ENCODE measurements around the gene FARP2. TPM values are rescaled to one million over a fixed set of nuclear protein-coding genes. Genes with fewer than 3 reads are reported as not detected.

The FARP2 gene
- total RNA-seq, 1 donor from 2014 or later = 67.7 TPM

GRCh38 chr2:241530571-241530970 is 174.5 kb downstream of the FARP2 start:
- TF ChIP-seq CTCF (IDR thresholded peaks at IDR 0.05; ENCODE audit: partially characterized antibody, unreplicated experiment) = no peak
- Mint-ChIP-seq H3K27me3 (ENCODE audit: unreplicated experiment) (peaks cover 4% of the 10 kb centered on the region), H3K9me3 (ENCODE audit: unreplicated experiment) (no peaks in the 10 kb centered on the region), H3K27ac (ENCODE audit: unreplicated experiment) (no peak overlapping the region), H3K36me3 (ENCODE audit: unreplicated experiment) (peaks cover 6% of the 10 kb centered on the region), H3K4me3 (ENCODE audit: unreplicated experiment) (no peak overlapping the region), H3K4me1 (ENCODE audit: low read depth, unreplicated experiment) (no peaks in the 10 kb centered on the region)
- no peak for DNase-seq

- Mint-ChIP-seq H3K4me1 (ENCODE audit: low read depth, unreplicated experiment) (no peaks in the 10 kb centered on the region), H3K27ac (ENCODE audit: unreplicated experiment) (no peak overlapping the region), H3K4me3 (ENCODE audit: unreplicated experiment) (no peak overlapping the region), H3K9me3 (ENCODE audit: unreplicated experiment) (no peaks in the 10 kb centered on the region), H3K36me3 (ENCODE audit: unreplicated experiment) (peaks cover 4% of the 10 kb centered on the region), H3K27me3 (ENCODE audit: unreplicated experiment) (peaks cover 4% of the 10 kb centered on the region)
- no peak for DNase-seq
- no peak for TF ChIP-seq CTCF (IDR thresholded peaks at IDR 0.05; ENCODE audit: partially characterized antibody, unreplicated experiment)
Measured at GRCh38 chr2:241531161-241531722, 175.2 kb downstream of the FARP2 start.

- TF ChIP-seq CTCF (IDR thresholded peaks at IDR 0.05; ENCODE audit: partially characterized antibody, unreplicated experiment) = no peak
- H3K36me3 Mint-ChIP-seq (ENCODE audit: unreplicated experiment) = no peaks in the 10 kb centered on the region
- H3K9me3 Mint-ChIP-seq (ENCODE audit: unreplicated experiment) = no peaks in the 10 kb centered on the region
- no peaks in the 10 kb centered on the region for H3K4me1 Mint-ChIP-seq (ENCODE audit: low read depth, unreplicated experiment)
- no peak overlapping the region for H3K4me3 Mint-ChIP-seq (ENCODE audit: unreplicated experiment)
- peaks cover 4% of the 10 kb centered on the region for H3K27me3 Mint-ChIP-seq (ENCODE audit: unreplicated experiment)
- H3K27ac Mint-ChIP-seq (ENCODE audit: unreplicated experiment) = no peak overlapping the region
- no peak for DNase-seq
Measured at GRCh38 chr2:241532168-241532567, 176.1 kb downstream of the FARP2 start.

- H3K27ac Mint-ChIP-seq (ENCODE audit: unreplicated experiment) = no peak overlapping the region
- H3K9me3 Mint-ChIP-seq (ENCODE audit: unreplicated experiment) = no peaks in the 10 kb centered on the region
- no peak for DNase-seq
- no peaks in the 10 kb centered on the region for H3K36me3 Mint-ChIP-seq (ENCODE audit: unreplicated experiment)
- H3K4me3 Mint-ChIP-seq (ENCODE audit: unreplicated experiment) = no peak overlapping the region
- no peak for TF ChIP-seq CTCF (IDR thresholded peaks at IDR 0.05; ENCODE audit: partially characterized antibody, unreplicated experiment)
- no peaks in the 10 kb centered on the region for H3K4me1 Mint-ChIP-seq (ENCODE audit: low read depth, unreplicated experiment)
- peaks cover 4% of the 10 kb centered on the region for H3K27me3 Mint-ChIP-seq (ENCODE audit: unreplicated experiment)
Measured at GRCh38 chr2:241532733-241533601, 176.9 kb downstream of the FARP2 start.

GRCh38 chr2:241534293-241534692 is 178.2 kb downstream of the FARP2 start:
- no peak for DNase-seq
- H3K4me1 Mint-ChIP-seq (ENCODE audit: low read depth, unreplicated experiment) = no peaks in the 10 kb centered on the region
- peaks cover 4% of the 10 kb centered on the region for H3K27me3 Mint-ChIP-seq (ENCODE audit: unreplicated experiment)
- peaks cover 3% of the 10 kb centered on the region for H3K9me3 Mint-ChIP-seq (ENCODE audit: unreplicated experiment)
- H3K27ac Mint-ChIP-seq (ENCODE audit: unreplicated experiment) = no peak overlapping the region
- H3K4me3 Mint-ChIP-seq (ENCODE audit: unreplicated experiment) = no peak overlapping the region
- no peak for TF ChIP-seq CTCF (IDR thresholded peaks at IDR 0.05; ENCODE audit: partially characterized antibody, unreplicated experiment)
- H3K36me3 Mint-ChIP-seq (ENCODE audit: unreplicated experiment) = no peaks in the 10 kb centered on the region
